Fibroblast of the aortic adventitia (primary cell): ENCODE measurements around the gene LOC128125822.
"Not testable (repeated sequence)": the region's sequence is repeated elsewhere in the genome, so short reads cannot be mapped to it uniquely, and the experiment has no call there.

Experiments
- DNase-seq: peaks from one replicate; pipeline ENCODE4 v3.0.0-alpha.2; 2010; ENCODE audit warnings: low read depth
- H3K4me3 ChIP-seq: 2 replicates; pipeline ENCODE4 v1.5.1; 2011; ENCODE audit warnings: low read depth, mild to moderate bottlenecking, control low read depth, low read length, moderate library complexity
- CTCF ChIP-seq: IDR thresholded peaks from 2 replicates; pipeline ENCODE4 v1.5.1; 2011; ENCODE audit warnings: mild to moderate bottlenecking, low read length, control low read depth, inconsistent platforms; ENCODE audit not compliant: insufficient read depth

Gene LOC128125822

DNA sequence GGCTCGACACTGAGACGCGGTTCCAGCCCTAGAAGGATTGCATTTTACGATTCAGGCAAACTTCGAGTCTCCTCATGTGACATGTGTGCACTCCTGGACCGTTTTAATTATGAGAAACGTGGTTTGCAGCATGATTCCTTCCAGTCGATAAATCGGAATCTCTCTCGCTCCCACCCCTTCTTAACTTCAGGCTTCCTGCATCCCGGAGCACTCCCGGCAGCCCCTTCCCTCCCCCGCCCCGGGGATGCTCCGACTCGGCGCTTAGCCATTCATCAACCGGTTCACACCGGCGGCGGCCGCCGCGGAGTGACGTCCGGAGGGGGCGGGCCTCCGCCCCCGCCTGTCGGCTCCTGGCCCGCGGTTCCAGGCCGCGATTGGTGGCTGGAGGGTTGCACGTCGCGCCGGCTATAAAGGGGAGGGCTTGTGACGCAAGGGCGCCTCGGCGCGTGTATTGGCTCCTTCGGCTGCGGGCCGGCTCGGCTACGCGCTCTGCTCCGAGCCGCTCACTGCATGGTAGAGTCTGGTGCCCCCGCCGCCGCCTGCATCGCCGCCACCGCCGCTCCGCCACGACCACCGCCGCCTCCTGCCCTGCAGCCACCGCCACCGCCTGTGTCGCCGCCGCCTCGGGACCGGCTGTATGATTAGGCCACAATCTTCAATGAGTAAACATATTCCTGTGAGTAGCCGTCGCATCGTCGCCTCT, at the start of gene LOC128125822, which contains the start of gene PTP4A1:
Gene LOC128125822 (plus strand): TSS at position 437 of the 703 bp plus-strand sequence.
Gene PTP4A1 (plus strand): TSS at position 437 of the 703 bp plus-strand sequence. CDS start 4,401 bp downstream, outside the sequence.
- H3K4me3 ChIP-seq = peak within 1 kb of the TSS; percentile 86
- TF ChIP-seq CTCF = no peak
- peak; percentile 98 for DNase-seq

DNA sequence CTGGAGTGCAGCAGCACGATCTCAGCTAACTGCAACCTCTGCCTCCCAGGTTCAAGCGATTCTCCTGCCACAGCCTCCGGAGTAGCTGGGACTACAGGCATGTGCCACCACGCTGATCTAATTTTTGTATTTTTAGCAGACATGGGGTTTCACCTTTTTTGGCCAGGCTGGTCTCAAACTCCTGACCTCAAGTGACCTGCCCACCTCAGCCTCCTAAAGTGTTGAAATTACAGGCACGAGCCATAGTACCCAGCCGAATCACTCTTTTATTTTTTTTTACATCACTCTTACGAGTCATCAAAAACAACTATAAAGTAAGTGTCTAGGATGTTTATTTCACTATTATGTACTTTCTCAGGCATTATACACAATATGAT, 49.4 kb upstream of the LOC128125822 start:
- not testable (repeated sequence) for H3K4me3 ChIP-seq, DNase-seq

- no peak for TF ChIP-seq CTCF
- DNase-seq = no peak
Measured at GRCh38 chr6:63523630-63524029, 48.6 kb upstream of the LOC128125822 start.

GRCh38 chr6:63525186-63525878, 46.9 kb upstream of the LOC128125822 start:
- TF ChIP-seq CTCF = no peak
- H3K4me3 ChIP-seq = no peak overlapping the region
- DNase-seq = no peak

More at GRCh38 chr6:63523630-63524029, 48.6 kb upstream of the LOC128125822 start:
- no peak overlapping the region for H3K4me3 ChIP-seq

DNA sequence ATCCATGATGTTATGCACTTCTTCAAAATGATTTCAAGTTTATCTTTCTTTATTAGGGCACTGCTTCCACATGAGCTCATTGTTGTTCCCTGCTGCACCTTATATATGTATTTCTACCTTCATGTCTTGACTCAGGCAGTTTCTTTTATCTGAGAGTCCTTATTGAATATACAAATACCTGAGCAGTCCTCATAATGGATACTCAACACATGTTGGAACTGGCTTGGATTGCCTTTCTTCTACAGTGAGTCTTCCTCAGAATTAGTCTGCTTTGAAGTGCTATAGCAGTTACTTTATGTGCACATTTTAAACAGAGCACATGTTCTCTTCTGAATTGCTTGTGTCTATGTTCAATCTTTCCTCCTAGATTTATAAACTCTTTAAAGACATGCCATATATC, 45.3 kb upstream of the LOC128125822 start:
- H3K4me3 ChIP-seq = no peak overlapping the region
- DNase-seq = no peak
- no peak for TF ChIP-seq CTCF

DNA sequence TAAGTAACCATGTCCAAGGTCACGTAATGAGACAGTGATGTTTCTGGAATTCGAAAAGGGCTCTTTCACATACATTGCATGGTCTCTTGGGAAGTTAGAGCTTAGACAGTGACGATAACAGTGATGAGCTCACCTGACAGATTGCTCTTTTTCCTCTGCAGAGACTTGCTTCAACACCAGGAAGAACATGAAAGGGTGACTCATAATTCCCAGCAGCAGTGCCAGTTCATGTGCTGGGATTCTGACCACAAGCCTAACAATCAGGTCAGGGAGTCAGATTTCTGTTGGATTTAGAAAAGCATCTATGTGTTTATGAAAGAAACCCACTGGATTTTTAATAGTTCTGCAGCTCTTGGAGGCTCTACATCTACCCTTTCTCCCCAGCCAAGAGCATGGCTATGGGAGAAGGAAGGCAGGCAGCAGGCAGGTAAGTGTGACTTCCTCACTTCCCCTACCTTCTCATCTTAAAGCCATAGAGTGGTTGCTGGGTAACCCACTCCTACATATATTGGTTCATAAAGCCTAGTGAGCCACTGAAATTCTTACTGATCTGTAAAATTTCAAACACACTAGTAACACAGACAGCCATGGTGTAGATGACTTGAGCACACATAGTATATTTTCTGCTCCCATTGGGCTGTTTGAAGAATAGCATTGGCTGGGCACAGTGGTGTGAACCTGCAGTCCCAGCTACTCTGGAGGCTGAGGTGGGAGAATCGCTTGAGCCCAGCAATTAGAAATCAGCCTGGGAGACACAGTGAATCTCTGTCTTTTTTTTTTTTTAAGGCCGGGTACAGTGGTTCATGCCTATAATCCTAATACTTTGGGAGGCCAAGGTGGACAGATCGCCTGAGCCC, 44.4 kb upstream of the LOC128125822 start:
- no peak overlapping the region for H3K4me3 ChIP-seq
- no peak for TF ChIP-seq CTCF
- DNase-seq = peak; percentile 98

GRCh38 chr6:63529498-63529897, 42.8 kb upstream of the LOC128125822 start:
- peak; percentile 21 for DNase-seq
- TF ChIP-seq CTCF = no peak
- no peak overlapping the region for H3K4me3 ChIP-seq
